ENCODE results near the gene DUSP28. TPM values are rescaled to one million over a fixed set of nuclear protein-coding genes. Genes with fewer than 3 reads are reported as not detected.
A peak's percentile ranks its signal among the peaks of the same experiment; 100 is the strongest.
"Not testable (repeated sequence)": the region's sequence is repeated elsewhere in the genome, so short reads cannot be mapped to it uniquely, and the experiment has no call there.

The DUSP28 gene
- polyA plus RNA-seq, 1 donor, result 6.6 TPM

DNA sequence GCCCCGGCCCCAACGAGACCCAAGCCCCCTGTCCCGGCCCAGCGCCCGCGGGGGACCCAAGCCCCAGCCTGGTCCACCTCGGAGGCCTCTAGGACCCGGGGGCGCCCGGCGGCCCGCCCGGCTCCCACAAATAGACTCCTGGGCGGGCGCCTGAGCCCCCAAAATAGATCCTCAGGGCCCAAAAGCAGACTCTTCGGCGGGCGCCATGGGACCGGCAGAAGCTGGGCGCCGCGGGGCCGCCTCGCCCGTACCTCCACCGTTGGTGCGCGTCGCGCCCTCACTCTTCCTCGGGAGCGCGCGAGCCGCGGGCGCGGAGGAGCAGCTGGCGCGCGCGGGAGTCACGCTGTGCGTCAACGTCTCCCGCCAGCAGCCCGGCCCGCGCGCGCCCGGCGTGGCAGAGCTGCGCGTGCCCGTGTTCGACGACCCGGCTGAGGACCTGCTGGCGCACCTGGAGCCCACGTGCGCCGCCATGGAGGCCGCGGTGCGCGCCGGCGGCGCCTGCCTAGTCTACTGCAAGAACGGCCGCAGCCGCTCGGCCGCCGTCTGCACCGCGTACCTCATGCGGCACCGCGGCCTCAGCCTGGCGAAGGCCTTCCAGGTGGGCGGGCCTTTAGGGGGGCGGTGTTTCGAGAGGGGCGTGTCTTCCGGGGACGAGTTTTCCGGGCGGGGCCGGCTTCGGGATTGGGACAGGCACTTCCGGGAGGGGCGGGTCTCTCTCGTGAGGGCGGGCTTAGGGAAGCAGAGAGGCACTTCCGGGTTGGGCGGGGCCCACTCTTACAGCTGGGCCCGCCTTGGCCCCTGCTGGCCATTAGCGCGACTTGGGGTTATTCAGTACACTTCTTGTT lies 545 bp downstream of the DUSP28 start:
- H3K4me3 ChIP-seq (ENCODE audit: low read length), result peak overlapping the region; percentile 63
- H3K4me1 ChIP-seq (ENCODE audit: control insufficient read depth, insufficient read depth, low read length), result peaks cover 50% of the 10 kb centered on the region
- H3K36me3 ChIP-seq (ENCODE audit: control insufficient read depth, insufficient read depth, low read length), result peaks cover 4% of the 10 kb centered on the region
- WGBS (ENCODE audit: insufficient coverage, low lambda C conversion rate), result no CpG with 5 or more reads among the region's 101 CpGs
- H3K9me3 ChIP-seq (ENCODE audit: control insufficient read depth, low read depth, low read length), result no peaks in the 10 kb centered on the region
- H3K27me3 ChIP-seq (ENCODE audit: control insufficient read depth, insufficient read depth, low read length), result no peaks in the 10 kb centered on the region
- H3K27ac ChIP-seq (ENCODE audit: low read length), result peak overlapping the region; percentile 85
- DNase-seq, result peak; percentile 98 to 99

DNA sequence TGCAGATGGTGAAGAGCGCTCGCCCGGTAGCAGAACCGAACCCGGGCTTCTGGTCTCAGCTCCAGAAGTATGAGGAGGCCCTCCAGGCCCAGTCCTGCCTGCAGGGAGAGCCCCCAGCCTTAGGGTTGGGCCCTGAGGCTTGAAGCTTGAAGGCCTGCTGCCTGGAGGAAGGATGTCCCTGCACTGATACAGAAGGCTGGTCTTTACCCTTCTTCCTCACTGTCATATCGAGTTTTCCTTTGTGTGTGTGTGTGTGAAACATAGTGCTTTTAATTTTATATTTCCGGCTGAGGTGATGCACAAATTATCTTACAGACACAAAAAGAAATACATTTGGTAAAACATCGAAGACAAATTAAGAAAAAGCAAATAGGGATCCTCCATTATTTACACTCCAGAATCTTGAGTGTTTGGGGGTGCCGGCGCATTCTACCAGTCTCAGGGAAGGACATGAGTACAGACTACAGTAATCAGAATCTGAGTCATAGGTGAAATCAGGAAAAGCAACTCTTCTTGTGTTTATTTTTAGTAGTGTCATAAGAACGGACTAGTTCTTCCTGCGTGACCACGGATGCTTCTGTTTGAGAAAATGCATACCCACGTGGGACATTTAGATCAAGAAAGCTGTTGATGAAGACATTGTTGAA lies 1.3 kb downstream of the DUSP28 start:
- Histone ChIP-seq H3K36me3 (ENCODE audit: control insufficient read depth, insufficient read depth, low read length) (peaks cover 4% of the 10 kb centered on the region), H3K27me3 (ENCODE audit: control insufficient read depth, insufficient read depth, low read length) (no peaks in the 10 kb centered on the region), H3K4me3 (ENCODE audit: low read length) (peak overlapping the region; percentile 43), H3K4me1 (ENCODE audit: control insufficient read depth, insufficient read depth, low read length) (peaks cover 49% of the 10 kb centered on the region), H3K27ac (ENCODE audit: low read length) (peak overlapping the region; percentile 85), H3K9me3 (ENCODE audit: control insufficient read depth, low read depth, low read length) (no peaks in the 10 kb centered on the region)
- WGBS (ENCODE audit: insufficient coverage, low lambda C conversion rate), result 41% methylated on average over 4 of the region's 14 CpGs
- peak in 1 of 2 donors; percentile 53 for DNase-seq

DNA sequence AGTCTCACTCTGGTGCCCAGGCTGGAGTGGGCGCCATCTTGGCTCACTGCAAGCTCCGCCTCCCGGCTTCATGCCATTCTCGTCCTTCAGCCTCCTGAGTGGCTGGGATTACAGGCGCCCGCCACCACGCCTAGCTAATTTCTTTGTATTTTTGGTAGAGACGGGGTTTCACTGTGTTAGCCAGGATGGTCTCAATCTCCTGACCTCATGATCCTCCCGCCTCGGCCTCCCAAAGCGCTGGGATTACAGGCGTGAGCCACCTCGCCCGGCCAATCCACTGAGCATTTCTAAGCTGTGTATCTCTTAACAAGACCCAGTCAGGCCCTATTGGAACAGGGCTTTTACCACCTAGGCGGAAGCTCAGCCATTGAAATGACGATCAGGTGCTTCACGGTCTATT lies 3.1 kb downstream of the DUSP28 start:
- 96% methylated on average over 5 of the region's 17 CpGs for WGBS (ENCODE audit: insufficient coverage, low lambda C conversion rate)
- not testable (repeated sequence) for H3K9me3 ChIP-seq (ENCODE audit: control insufficient read depth, low read depth, low read length); H3K27ac ChIP-seq (ENCODE audit: low read length); H3K4me3 ChIP-seq (ENCODE audit: low read length); H3K27me3 ChIP-seq (ENCODE audit: control insufficient read depth, insufficient read depth, low read length); H3K36me3 ChIP-seq (ENCODE audit: control insufficient read depth, insufficient read depth, low read length); DNase-seq
- peaks cover 50% of the 10 kb centered on the region for H3K4me1 ChIP-seq (ENCODE audit: control insufficient read depth, insufficient read depth, low read length)

DNA sequence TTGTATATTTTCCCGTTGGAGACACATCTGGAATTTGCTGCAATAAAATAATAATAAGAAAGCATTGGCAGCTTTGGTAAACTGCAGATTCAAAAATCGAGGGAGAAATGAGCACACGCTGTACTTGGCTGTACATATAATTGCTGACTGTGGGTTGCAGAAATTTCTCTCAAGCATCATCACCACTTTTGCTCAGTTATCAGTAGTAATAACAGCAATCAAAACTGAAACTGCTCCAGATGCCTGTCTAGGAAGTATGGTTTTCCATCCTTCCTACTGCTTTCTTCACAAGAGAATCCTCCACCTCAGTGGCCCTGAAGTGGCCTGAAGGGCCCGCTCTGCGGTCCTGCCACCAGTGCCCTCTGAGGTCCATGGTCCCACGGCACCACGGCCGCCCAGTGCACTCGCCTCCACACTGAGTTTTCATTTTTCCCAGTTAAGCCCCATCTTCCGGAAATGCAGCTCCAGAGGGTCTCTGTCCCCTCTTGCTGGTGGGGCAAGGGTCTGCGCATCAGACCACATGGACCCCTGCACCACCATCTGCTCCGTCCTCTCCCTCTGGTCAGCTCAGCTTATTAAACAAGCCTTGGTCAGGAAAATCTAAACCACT lies 3.9 kb downstream of the DUSP28 start:
- Histone ChIP-seq H3K27ac (ENCODE audit: low read length) (no peak overlapping the region), H3K4me3 (ENCODE audit: low read length) (no peak overlapping the region), H3K4me1 (ENCODE audit: control insufficient read depth, insufficient read depth, low read length) (peaks cover 46% of the 10 kb centered on the region), H3K36me3 (ENCODE audit: control insufficient read depth, insufficient read depth, low read length) (peaks cover 2% of the 10 kb centered on the region), H3K9me3 (ENCODE audit: control insufficient read depth, low read depth, low read length) (no peaks in the 10 kb centered on the region), H3K27me3 (ENCODE audit: control insufficient read depth, insufficient read depth, low read length) (no peaks in the 10 kb centered on the region)
- 88% methylated on average over 2 of the region's 12 CpGs for WGBS (ENCODE audit: insufficient coverage, low lambda C conversion rate)
- no peak for DNase-seq

DNA sequence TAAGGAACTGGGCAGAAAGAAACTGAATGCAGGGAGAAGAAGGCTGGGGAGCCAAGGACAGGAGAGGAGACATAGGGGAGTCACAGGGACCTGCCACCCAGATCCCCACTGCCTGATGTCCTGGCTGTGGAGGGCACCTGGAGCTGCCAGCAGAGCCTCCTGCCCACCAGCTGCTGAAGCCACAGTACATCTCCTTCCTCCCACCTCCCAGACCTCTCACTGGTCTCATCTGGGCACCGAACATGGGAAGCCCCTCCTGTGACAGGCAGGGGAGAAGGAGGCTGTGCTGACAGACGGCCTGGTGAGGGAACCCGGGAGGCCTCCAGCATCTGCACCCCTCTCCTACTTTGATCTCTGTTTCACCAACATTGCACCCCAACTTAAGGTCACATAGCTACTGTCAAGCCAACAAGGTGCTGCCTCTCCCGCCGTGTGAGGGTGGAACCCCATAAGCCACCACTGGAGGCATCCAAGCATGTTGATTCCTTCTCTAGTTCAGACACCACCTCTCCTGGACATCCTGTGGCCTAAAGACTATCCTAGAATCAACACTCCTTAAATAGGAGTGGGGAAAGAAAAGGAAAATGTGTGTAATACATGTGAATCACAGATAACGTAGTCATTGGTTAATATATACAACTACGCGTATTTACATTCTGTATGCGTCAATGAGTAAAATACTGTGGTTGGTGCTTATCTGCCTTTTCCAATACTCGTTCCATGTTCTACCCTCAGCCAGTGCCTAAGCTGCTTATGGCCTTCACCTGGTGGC lies 4.6 kb downstream of the DUSP28 start:
- H3K9me3 ChIP-seq (ENCODE audit: control insufficient read depth, low read depth, low read length), result no peaks in the 10 kb centered on the region
- peaks cover 46% of the 10 kb centered on the region for H3K4me1 ChIP-seq (ENCODE audit: control insufficient read depth, insufficient read depth, low read length)
- H3K27me3 ChIP-seq (ENCODE audit: control insufficient read depth, insufficient read depth, low read length), result no peaks in the 10 kb centered on the region
- no peaks in the 10 kb centered on the region for H3K36me3 ChIP-seq (ENCODE audit: control insufficient read depth, insufficient read depth, low read length)
- 67% methylated on average over 1 of the region's 10 CpGs for WGBS (ENCODE audit: insufficient coverage, low lambda C conversion rate)
- no peak overlapping the region for H3K4me3 ChIP-seq (ENCODE audit: low read length)
- peak overlapping the region; percentile 96 for H3K27ac ChIP-seq (ENCODE audit: low read length)
- peak in 1 of 2 donors; percentile 23 for DNase-seq

DNA sequence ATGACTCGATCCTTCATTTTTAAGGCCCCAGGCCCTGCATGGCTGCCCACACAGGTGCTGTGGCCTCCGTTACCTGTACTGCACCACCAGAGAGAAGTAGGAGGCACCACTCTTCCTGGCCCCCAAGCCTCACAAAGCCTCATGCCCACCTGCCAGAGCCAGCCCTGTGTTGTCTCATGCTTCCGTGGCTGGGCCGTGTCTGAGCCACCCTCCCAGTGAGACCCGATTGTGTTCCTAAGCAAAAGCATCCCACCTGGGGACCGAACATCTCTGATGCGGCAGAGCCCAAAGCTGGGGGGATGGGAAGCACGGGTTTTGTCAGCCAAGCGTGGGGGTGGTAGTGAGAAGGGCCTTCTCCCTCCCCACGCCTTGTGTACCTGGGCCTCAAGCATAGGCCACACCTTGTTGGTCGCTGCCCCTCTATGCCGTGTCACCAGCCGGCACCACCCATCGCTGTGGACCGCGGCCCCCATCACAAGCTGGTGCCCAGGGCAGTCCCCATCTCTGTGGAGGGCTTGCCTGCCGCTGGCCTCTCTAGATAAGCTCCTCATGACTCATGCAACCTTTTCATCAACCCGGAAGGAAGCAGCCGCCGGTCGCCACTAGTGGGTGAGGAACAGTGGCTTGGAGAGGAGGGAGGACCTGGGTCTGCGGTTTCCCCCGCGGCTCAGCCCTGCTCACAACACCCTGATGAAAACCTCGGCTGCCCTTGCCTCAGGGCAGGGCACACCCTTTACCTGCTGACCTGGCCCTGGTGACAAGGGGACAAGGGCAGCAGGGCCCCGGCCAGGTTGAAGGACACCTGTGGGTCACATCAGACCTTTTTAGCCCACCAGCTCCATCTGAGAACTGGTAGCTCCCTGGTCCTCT lies 5.4 kb downstream of the DUSP28 start:
- Histone ChIP-seq H3K4me3 (ENCODE audit: low read length) (peak overlapping the region; percentile 22), H3K27me3 (ENCODE audit: control insufficient read depth, insufficient read depth, low read length) (no peaks in the 10 kb centered on the region), H3K9me3 (ENCODE audit: control insufficient read depth, low read depth, low read length) (no peaks in the 10 kb centered on the region), H3K36me3 (ENCODE audit: control insufficient read depth, insufficient read depth, low read length) (no peaks in the 10 kb centered on the region), H3K27ac (ENCODE audit: low read length) (peak overlapping the region; percentile 96), H3K4me1 (ENCODE audit: control insufficient read depth, insufficient read depth, low read length) (peaks cover 53% of the 10 kb centered on the region)
- DNase-seq, result peak; percentile 94 to 97
- WGBS (ENCODE audit: insufficient coverage, low lambda C conversion rate), result no CpG with 5 or more reads among the region's 26 CpGs

DNA sequence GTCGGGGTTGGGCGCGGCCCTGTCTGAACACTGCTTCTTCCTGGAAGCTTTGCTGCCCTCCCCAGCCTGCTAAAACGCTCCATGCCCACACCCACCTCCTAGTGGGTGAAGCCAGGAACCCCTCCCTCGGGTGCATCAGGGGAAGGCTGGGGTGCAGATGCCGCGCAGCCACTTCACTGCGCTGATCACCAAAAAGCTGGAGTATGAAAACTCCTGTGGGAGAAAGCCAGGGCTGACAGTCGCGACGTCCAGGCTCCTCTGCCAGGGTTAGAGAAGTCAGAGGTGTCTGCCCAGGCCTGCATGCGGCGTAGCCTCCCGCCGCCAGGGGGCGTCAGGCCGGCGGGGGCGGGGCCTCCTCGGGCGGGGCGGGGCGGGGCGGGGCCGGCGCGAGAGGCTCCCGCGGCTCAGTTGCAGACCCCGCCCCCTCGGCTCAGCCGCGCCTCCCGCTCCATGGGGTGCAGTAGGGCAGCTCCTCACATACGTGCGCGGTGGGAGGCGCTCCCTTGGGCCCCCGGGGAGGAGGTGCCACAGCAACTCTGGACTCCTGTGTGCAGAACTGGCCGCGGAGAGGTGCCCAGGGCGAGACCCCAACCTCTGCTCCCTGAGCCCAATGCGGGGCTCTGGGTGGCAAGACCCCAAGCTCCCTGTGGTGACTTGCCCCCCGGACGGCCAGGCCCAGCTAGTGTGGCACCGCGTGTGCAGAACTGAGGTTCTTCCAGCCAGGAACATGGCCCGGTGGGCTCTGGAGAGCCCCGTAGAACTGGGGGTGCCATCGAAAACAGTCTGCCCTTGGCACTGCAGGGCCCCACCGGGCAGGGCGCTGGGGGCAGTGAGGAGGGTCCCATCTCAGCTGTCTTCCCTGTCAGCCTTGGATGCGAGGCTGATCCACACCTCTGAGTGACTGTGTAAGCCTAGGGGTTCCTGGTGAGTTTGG lies 6.3 kb downstream of the DUSP28 start:
- Histone ChIP-seq H3K27me3 (ENCODE audit: control insufficient read depth, insufficient read depth, low read length) (no peaks in the 10 kb centered on the region), H3K27ac (ENCODE audit: low read length) (peak overlapping the region; percentile 96), H3K36me3 (ENCODE audit: control insufficient read depth, insufficient read depth, low read length) (no peaks in the 10 kb centered on the region), H3K9me3 (ENCODE audit: control insufficient read depth, low read depth, low read length) (no peaks in the 10 kb centered on the region), H3K4me1 (ENCODE audit: control insufficient read depth, insufficient read depth, low read length) (peaks cover 52% of the 10 kb centered on the region), H3K4me3 (ENCODE audit: low read length) (peak overlapping the region; percentile 60)
- DNase-seq, result peak; percentile 96
- no CpG with 5 or more reads among the region's 53 CpGs for WGBS (ENCODE audit: insufficient coverage, low lambda C conversion rate)

DNA sequence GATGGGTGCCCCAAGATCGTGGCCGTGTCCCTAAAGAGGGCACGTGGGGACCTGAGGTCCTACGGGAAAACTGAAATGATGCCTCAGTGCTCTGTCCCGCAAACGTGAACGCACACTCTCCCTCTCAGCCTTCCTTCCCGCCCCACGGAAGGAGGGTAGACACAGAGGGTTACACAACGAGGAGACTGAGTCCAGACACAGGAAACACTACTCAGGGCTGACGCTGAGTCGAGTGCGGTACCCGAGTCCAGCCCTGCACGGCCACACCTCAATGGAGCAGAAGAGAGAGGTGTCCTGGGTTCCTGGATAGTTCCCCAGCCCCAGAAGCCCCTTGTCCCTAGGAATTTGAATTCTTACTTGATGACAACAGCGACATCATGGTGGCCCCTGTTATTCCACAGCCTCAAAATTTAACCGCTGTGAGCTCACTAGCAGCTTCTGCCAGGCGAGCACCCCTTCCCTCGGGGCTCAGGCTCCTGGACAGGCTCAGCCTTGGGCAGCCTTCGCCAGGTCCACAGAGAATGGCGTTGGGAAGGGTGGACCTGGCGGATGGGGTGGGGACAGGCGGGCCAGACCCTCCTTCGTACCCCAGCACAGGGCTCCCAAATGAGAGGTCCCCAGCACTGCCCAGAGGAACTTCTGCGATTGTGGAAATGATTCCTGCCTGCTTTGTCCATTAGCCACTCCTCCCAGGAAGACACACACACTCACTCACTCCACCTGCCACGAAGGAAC lies 7.1 kb downstream of the DUSP28 start:
- Histone ChIP-seq H3K36me3 (ENCODE audit: control insufficient read depth, insufficient read depth, low read length) (peaks cover under 1% of the 10 kb centered on the region), H3K4me1 (ENCODE audit: control insufficient read depth, insufficient read depth, low read length) (peaks cover 47% of the 10 kb centered on the region), H3K4me3 (ENCODE audit: low read length) (peak overlapping the region; percentile 60), H3K9me3 (ENCODE audit: control insufficient read depth, low read depth, low read length) (no peaks in the 10 kb centered on the region), H3K27me3 (ENCODE audit: control insufficient read depth, insufficient read depth, low read length) (no peaks in the 10 kb centered on the region), H3K27ac (ENCODE audit: low read length) (peak overlapping the region; percentile 91)
- DNase-seq, result peak in 1 of 2 donors; percentile 18
- no CpG with 5 or more reads among the region's 26 CpGs for WGBS (ENCODE audit: insufficient coverage, low lambda C conversion rate)

Measured in large intestine (tissue), 3 donors.